Nephron progenitor cell (in vitro differentiated cells): Measurements from ENCODE around the gene NXN.

Experiments used
- DNase-seq: peaks from one replicate; pipeline ENCODE4 v3.0.0; 2021
- H3K27ac Mint-ChIP-seq: 2 replicates; pipeline ENCODE4 v1.8.0; 2021; ENCODE audit warnings: mild to moderate bottlenecking, moderate library complexity, mixed read lengths
- H3K27me3 Mint-ChIP-seq: 2 replicates; pipeline ENCODE4 v1.8.0; 2021; ENCODE audit warnings: mild to moderate bottlenecking, low read depth, mixed read lengths; ENCODE audit not compliant: poor library complexity
- H3K36me3 Mint-ChIP-seq: 2 replicates; pipeline ENCODE4 v1.8.0; 2021; ENCODE audit warnings: low read depth, mixed read lengths
- H3K4me1 Mint-ChIP-seq: 2 replicates; pipeline ENCODE4 v1.8.0; 2021; ENCODE audit warnings: mixed read lengths
- H3K4me3 Mint-ChIP-seq: 2 replicates; pipeline ENCODE4 v1.8.0; 2021; ENCODE audit warnings: mild to moderate bottlenecking, moderate library complexity, mixed read lengths
- H3K9me3 Mint-ChIP-seq: 2 replicates; pipeline ENCODE4 v1.8.0; 2021; ENCODE audit warnings: mild to moderate bottlenecking, moderate library complexity, mixed read lengths
- CTCF ChIP-seq: fragments of 200-600 bp; sonication (generic); IDR thresholded peaks from 2 replicates; pipeline ENCODE4 v1.5.0; 2021; ENCODE audit warnings: antibody characterized with exemption

NXN gene

GRCh38 chr17:1004769-1005295, 25.3 kb upstream of the NXN start:
- no peak for TF ChIP-seq CTCF
- no peak overlapping the region for H3K4me3 Mint-ChIP-seq
- H3K36me3 Mint-ChIP-seq = peaks cover 36% of the 10 kb centered on the region
- peaks cover 16% of the 10 kb centered on the region for H3K4me1 Mint-ChIP-seq
- no peak for DNase-seq
- H3K27ac Mint-ChIP-seq = peak overlapping the region; percentile 96
- H3K9me3 Mint-ChIP-seq = no peaks in the 10 kb centered on the region
- H3K27me3 Mint-ChIP-seq = no peaks in the 10 kb centered on the region

GRCh38 chr17:1003972-1004768, 24.6 kb upstream of the NXN start:
- no peaks in the 10 kb centered on the region for H3K27me3 Mint-ChIP-seq
- H3K36me3 Mint-ChIP-seq = peaks cover 42% of the 10 kb centered on the region
- H3K4me1 Mint-ChIP-seq = peaks cover 19% of the 10 kb centered on the region
- no peak for DNase-seq
- no peak overlapping the region for H3K27ac Mint-ChIP-seq
- H3K9me3 Mint-ChIP-seq = no peaks in the 10 kb centered on the region
- no peak overlapping the region for H3K4me3 Mint-ChIP-seq
- no peak for TF ChIP-seq CTCF

GRCh38 chr17:1003633-1003971, 24.0 kb upstream of the NXN start:
- H3K4me1 Mint-ChIP-seq = peaks cover 23% of the 10 kb centered on the region
- no peak for TF ChIP-seq CTCF
- peaks cover 43% of the 10 kb centered on the region for H3K36me3 Mint-ChIP-seq
- no peak for DNase-seq
- H3K27ac Mint-ChIP-seq = no peak overlapping the region
- no peak overlapping the region for H3K4me3 Mint-ChIP-seq
- no peaks in the 10 kb centered on the region for H3K27me3 Mint-ChIP-seq
- H3K9me3 Mint-ChIP-seq = no peaks in the 10 kb centered on the region

GRCh38 chr17:1002771-1003555, 23.4 kb upstream of the NXN start:
- Mint-ChIP-seq H3K27ac (peak overlapping the region; percentile 48), H3K4me1 (peaks cover 30% of the 10 kb centered on the region), H3K4me3 (no peak overlapping the region), H3K36me3 (peaks cover 43% of the 10 kb centered on the region), H3K27me3 (no peaks in the 10 kb centered on the region), H3K9me3 (no peaks in the 10 kb centered on the region)
- TF ChIP-seq CTCF = no peak
- DNase-seq = no peak

- H3K36me3 Mint-ChIP-seq = peaks cover 43% of the 10 kb centered on the region
- peak overlapping the region; percentile 94 for H3K27ac Mint-ChIP-seq
- H3K4me1 Mint-ChIP-seq = peaks cover 34% of the 10 kb centered on the region
- no peak for TF ChIP-seq CTCF
- H3K4me3 Mint-ChIP-seq = no peak overlapping the region
- no peak for DNase-seq
- no peaks in the 10 kb centered on the region for H3K9me3 Mint-ChIP-seq
- H3K27me3 Mint-ChIP-seq = no peaks in the 10 kb centered on the region
These were observed 22.8 kb upstream of the NXN start for GRCh38 chr17:1002412-1002753.
